Measurements from ENCODE around the gene RTN4RL1. TPM values are rescaled to one million over a fixed set of nuclear protein-coding genes. Genes with fewer than 3 reads are reported as not detected.

RTN4RL1 gene
- total RNA-seq, 2 experiments from 2014 or later = 0.33 to 0.35 TPM

GRCh38 chr17:1947743-1948516 lies 77.2 kb downstream of the RTN4RL1 start:
- no peak overlapping the region for H3K4me3 Mint-ChIP-seq
- POLR2A ChIA-PET = no interaction called here

GRCh38 chr17:1947229-1947742 lies 77.8 kb downstream of the RTN4RL1 start:
- POLR2A ChIA-PET = no interaction called here
- CTCF ChIA-PET = no interaction called here
- H3K27ac Mint-ChIP-seq = no peak overlapping the region
- H3K36me3 Mint-ChIP-seq (ENCODE audit: low read depth) = no peaks in the 10 kb centered on the region
- H3K27me3 Mint-ChIP-seq = no peaks in the 10 kb centered on the region
- no peaks in the 10 kb centered on the region for H3K9me3 Mint-ChIP-seq
- no peaks in the 10 kb centered on the region for H3K4me1 Mint-ChIP-seq
- no peak overlapping the region for H3K4me3 Mint-ChIP-seq
- no peak for DNase-seq

More at GRCh38 chr17:1947743-1948516, 77.2 kb downstream of the RTN4RL1 start:
- no peaks in the 10 kb centered on the region for H3K36me3 Mint-ChIP-seq (ENCODE audit: low read depth)
- CTCF ChIA-PET = no interaction called here
- no peaks in the 10 kb centered on the region for H3K9me3 Mint-ChIP-seq
- no peaks in the 10 kb centered on the region for H3K4me1 Mint-ChIP-seq
- H3K27me3 Mint-ChIP-seq = no peaks in the 10 kb centered on the region
- DNase-seq = no peak
- no peak overlapping the region for H3K27ac Mint-ChIP-seq

- CTCF ChIA-PET = no interaction called here
- Mint-ChIP-seq H3K4me3 (no peak overlapping the region), H3K9me3 (no peaks in the 10 kb centered on the region), H3K36me3 (ENCODE audit: low read depth) (no peaks in the 10 kb centered on the region), H3K27me3 (no peaks in the 10 kb centered on the region), H3K27ac (no peak overlapping the region), H3K4me1 (no peaks in the 10 kb centered on the region)
- DNase-seq = no peak
- POLR2A ChIA-PET = no interaction called here
Measured at GRCh38 chr17:1946021-1946932, 78.9 kb downstream of the RTN4RL1 start.

- CTCF ChIA-PET = no interaction called here
- no peak for DNase-seq
- Mint-ChIP-seq H3K36me3 (ENCODE audit: low read depth) (no peaks in the 10 kb centered on the region), H3K27ac (no peak overlapping the region), H3K4me1 (no peaks in the 10 kb centered on the region), H3K9me3 (no peaks in the 10 kb centered on the region), H3K4me3 (no peak overlapping the region), H3K27me3 (no peaks in the 10 kb centered on the region)
- POLR2A ChIA-PET = no interaction called here
Measured at GRCh38 chr17:1945621-1946020, 79.5 kb downstream of the RTN4RL1 start.

- Mint-ChIP-seq H3K9me3 (no peaks in the 10 kb centered on the region), H3K27me3 (no peaks in the 10 kb centered on the region), H3K4me1 (no peaks in the 10 kb centered on the region), H3K27ac (no peak overlapping the region), H3K36me3 (ENCODE audit: low read depth) (no peaks in the 10 kb centered on the region), H3K4me3 (no peak overlapping the region)
- POLR2A ChIA-PET = no interaction called here
- CTCF ChIA-PET = no interaction called here
- DNase-seq = no peak
Measured at GRCh38 chr17:1943436-1943831, 81.7 kb downstream of the RTN4RL1 start.

GRCh38 chr17:1942666-1943435 lies 82.3 kb downstream of the RTN4RL1 start:
- no peak for DNase-seq
- Mint-ChIP-seq H3K9me3 (no peaks in the 10 kb centered on the region), H3K27me3 (no peaks in the 10 kb centered on the region), H3K36me3 (ENCODE audit: low read depth) (no peaks in the 10 kb centered on the region), H3K4me1 (no peaks in the 10 kb centered on the region), H3K4me3 (no peak overlapping the region), H3K27ac (no peak overlapping the region)
- ChIA-PET POLR2A (no interaction called here), CTCF (no interaction called here)

GRCh38 chr17:1942066-1942365 lies 83.1 kb downstream of the RTN4RL1 start:
- H3K36me3 Mint-ChIP-seq (ENCODE audit: low read depth) = no peaks in the 10 kb centered on the region
- H3K27ac Mint-ChIP-seq = no peak overlapping the region
- H3K9me3 Mint-ChIP-seq = no peaks in the 10 kb centered on the region
- ChIA-PET POLR2A (no interaction called here), CTCF (no interaction called here)
- DNase-seq = no peak
- no peak overlapping the region for H3K4me3 Mint-ChIP-seq
- H3K27me3 Mint-ChIP-seq = no peaks in the 10 kb centered on the region
- H3K4me1 Mint-ChIP-seq = no peaks in the 10 kb centered on the region

GRCh38 chr17:1941272-1942065 lies 83.7 kb downstream of the RTN4RL1 start:
- no peaks in the 10 kb centered on the region for H3K9me3 Mint-ChIP-seq
- no peak for DNase-seq

GRCh38 chr17:1940810-1941185 lies 84.3 kb downstream of the RTN4RL1 start:
- Mint-ChIP-seq H3K27me3 (no peaks in the 10 kb centered on the region), H3K4me3 (no peak overlapping the region), H3K36me3 (ENCODE audit: low read depth) (no peaks in the 10 kb centered on the region), H3K9me3 (no peaks in the 10 kb centered on the region), H3K27ac (no peak overlapping the region), H3K4me1 (no peaks in the 10 kb centered on the region)
- no peak for DNase-seq
- ChIA-PET POLR2A (no interaction called here), CTCF (no interaction called here)

More at GRCh38 chr17:1941272-1942065, 83.7 kb downstream of the RTN4RL1 start:
- Mint-ChIP-seq H3K4me1 (no peaks in the 10 kb centered on the region), H3K4me3 (no peak overlapping the region), H3K27me3 (no peaks in the 10 kb centered on the region), H3K36me3 (ENCODE audit: low read depth) (no peaks in the 10 kb centered on the region), H3K27ac (no peak overlapping the region)
- ChIA-PET CTCF (no interaction called here), POLR2A (no interaction called here)

- DNase-seq = no peak
- H3K27ac Mint-ChIP-seq = no peak overlapping the region
- CTCF ChIA-PET = no interaction called here
- H3K27me3 Mint-ChIP-seq = no peaks in the 10 kb centered on the region
- no peak overlapping the region for H3K4me3 Mint-ChIP-seq
- no peaks in the 10 kb centered on the region for H3K9me3 Mint-ChIP-seq
- H3K36me3 Mint-ChIP-seq (ENCODE audit: low read depth) = no peaks in the 10 kb centered on the region
- H3K4me1 Mint-ChIP-seq = no peaks in the 10 kb centered on the region
- POLR2A ChIA-PET = no interaction called here
Measured at GRCh38 chr17:1939981-1940809, 84.9 kb downstream of the RTN4RL1 start.

GRCh38 chr17:1937461-1937860 lies 87.7 kb downstream of the RTN4RL1 start:
- ChIA-PET CTCF (no interaction called here), POLR2A (no interaction called here)
- no peaks in the 10 kb centered on the region for H3K4me1 Mint-ChIP-seq
- H3K27ac Mint-ChIP-seq = no peak overlapping the region
- H3K27me3 Mint-ChIP-seq = no peaks in the 10 kb centered on the region
- no peak for DNase-seq
- H3K36me3 Mint-ChIP-seq (ENCODE audit: low read depth) = no peaks in the 10 kb centered on the region
- H3K4me3 Mint-ChIP-seq = no peak overlapping the region
- no peaks in the 10 kb centered on the region for H3K9me3 Mint-ChIP-seq

GRCh38 chr17:1936766-1937165 lies 88.4 kb downstream of the RTN4RL1 start:
- H3K36me3 Mint-ChIP-seq (ENCODE audit: low read depth) = no peaks in the 10 kb centered on the region
- H3K27me3 Mint-ChIP-seq = no peaks in the 10 kb centered on the region
- CTCF ChIA-PET = no interaction called here
- POLR2A ChIA-PET = no interaction called here
- no peaks in the 10 kb centered on the region for H3K9me3 Mint-ChIP-seq
- no peaks in the 10 kb centered on the region for H3K4me1 Mint-ChIP-seq
- no peak overlapping the region for H3K27ac Mint-ChIP-seq
- DNase-seq = no peak
- no peak overlapping the region for H3K4me3 Mint-ChIP-seq
